RWPE2 (cell line): Measurements from ENCODE around the gene DNAI2.

Experiments used
- ATAC-seq: fragments of 200-7000 bp; cut with Tn5 transposase; 3 replicates; pipeline ENCODE4 v1.9.1; 2021; ENCODE audit warnings: low read depth
- DNase-seq: peaks from one replicate; pipeline ENCODE4 v3.0.0-alpha.2; 2020; ENCODE audit warnings: low spot score
- H3K27ac ChIP-seq: fragments of 450-650 bp; 2 replicates; pipeline ENCODE4 v1.5.1; 2017; ENCODE audit warnings: mild to moderate bottlenecking; ENCODE audit not compliant: poor library complexity, severe bottlenecking
- H3K27me3 ChIP-seq: fragments of 250-450 bp; sonication (Bioruptor Pico); 2 replicates; pipeline ENCODE4 v1.5.1; 2021; ENCODE audit warnings: mild to moderate bottlenecking, moderate library complexity; ENCODE audit not compliant: insufficient read depth, poor library complexity, severe bottlenecking
- H3K36me3 ChIP-seq: fragments of 250-450 bp; sonication (Bioruptor Pico); 2 replicates; pipeline ENCODE4 v1.5.1; 2020; ENCODE audit warnings: low read depth, mild to moderate bottlenecking, moderate library complexity
- H3K4me1 ChIP-seq: fragments of 250-450 bp; sonication (Bioruptor Pico); 2 replicates; pipeline ENCODE4 v1.5.1; 2021; ENCODE audit warnings: mild to moderate bottlenecking, moderate library complexity; ENCODE audit not compliant: insufficient read depth, poor library complexity, severe bottlenecking
- H3K4me3 ChIP-seq: fragments of 250-450 bp; sonication (Bioruptor Pico); 2 replicates; pipeline ENCODE4 v1.5.1; 2021; ENCODE audit warnings: mild to moderate bottlenecking, moderate library complexity; ENCODE audit not compliant: severe bottlenecking
- H3K9me3 ChIP-seq: fragments of 250-450 bp; sonication (Bioruptor Pico); 2 replicates; pipeline ENCODE4 v1.5.1; 2021; ENCODE audit warnings: mild to moderate bottlenecking, moderate library complexity; ENCODE audit not compliant: severe bottlenecking
- CTCF ChIP-seq: fragments of 450-650 bp; IDR thresholded peaks from one replicate; pipeline ENCODE4 v1.5.1; 2017; ENCODE audit warnings: mild to moderate bottlenecking, moderate library complexity; ENCODE audit not compliant: poor library complexity, severe bottlenecking

DNAI2 gene

GRCh38 chr17:74354123-74354522, 80.1 kb downstream of the DNAI2 start:
- Histone ChIP-seq H3K27ac (no peak overlapping the region), H3K9me3 (no peaks in the 10 kb centered on the region), H3K4me3 (no peak overlapping the region), H3K36me3 (no peaks in the 10 kb centered on the region), H3K27me3 (peaks cover 96% of the 10 kb centered on the region), H3K4me1 (no peaks in the 10 kb centered on the region)
- TF ChIP-seq CTCF, result peak; percentile 30
- ATAC-seq, result no peak
- DNase-seq, result no peak

GRCh38 chr17:74354561-74354960, 80.5 kb downstream of the DNAI2 start:
- Histone ChIP-seq H3K4me3 (no peak overlapping the region), H3K27me3 (peaks cover 96% of the 10 kb centered on the region)

GRCh38 chr17:74355065-74355464, 81.0 kb downstream of the DNAI2 start:
- peaks cover 95% of the 10 kb centered on the region for H3K27me3 ChIP-seq
- H3K4me3 ChIP-seq, result no peak overlapping the region
- H3K9me3 ChIP-seq, result no peaks in the 10 kb centered on the region
- DNase-seq (peak; percentile 59), ATAC-seq (no peak)
- no peaks in the 10 kb centered on the region for H3K4me1 ChIP-seq
- no peak overlapping the region for H3K27ac ChIP-seq
- no peak for TF ChIP-seq CTCF
- H3K36me3 ChIP-seq, result no peaks in the 10 kb centered on the region

More at GRCh38 chr17:74354561-74354960, 80.5 kb downstream of the DNAI2 start:
- no peak for TF ChIP-seq CTCF
- Histone ChIP-seq H3K27ac (no peak overlapping the region), H3K36me3 (no peaks in the 10 kb centered on the region), H3K4me1 (no peaks in the 10 kb centered on the region), H3K9me3 (no peaks in the 10 kb centered on the region)
- DNase-seq, result no peak
- ATAC-seq, result no peak

GRCh38 chr17:74356646-74357465, 82.8 kb downstream of the DNAI2 start:
- DNase-seq (no peak), ATAC-seq (peak; percentile 24; the same call in 1 of the 3 replicates)
- Histone ChIP-seq H3K4me3 (no peak overlapping the region), H3K36me3 (no peaks in the 10 kb centered on the region), H3K27ac (no peak overlapping the region), H3K27me3 (peaks cover 82% of the 10 kb centered on the region), H3K9me3 (no peaks in the 10 kb centered on the region), H3K4me1 (no peaks in the 10 kb centered on the region)
- no peak for TF ChIP-seq CTCF

DNA sequence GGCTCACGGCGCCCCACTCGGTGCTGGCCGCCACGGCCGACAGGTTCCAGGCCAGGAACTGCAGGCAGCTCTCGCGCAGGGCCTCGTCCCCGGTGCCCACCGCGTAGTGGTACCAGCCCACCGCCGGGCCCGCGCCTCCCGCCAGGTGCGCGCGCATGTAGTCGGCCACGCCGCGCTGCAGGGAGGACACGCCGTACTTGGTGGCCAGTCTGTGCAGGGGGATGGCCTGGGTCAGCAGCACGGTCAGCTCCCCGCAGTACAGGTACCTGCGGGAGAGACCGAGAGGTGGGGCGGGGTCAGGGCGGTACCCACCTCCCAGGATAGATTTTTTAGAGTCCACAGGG, 83.4 kb downstream of the DNAI2 start:
- peaks cover 81% of the 10 kb centered on the region for H3K27me3 ChIP-seq
- ATAC-seq, result no peak
- H3K4me3 ChIP-seq, result no peak overlapping the region
- no peaks in the 10 kb centered on the region for H3K4me1 ChIP-seq
- TF ChIP-seq CTCF, result no peak
- DNase-seq, result no peak
- no peak overlapping the region for H3K27ac ChIP-seq
- no peaks in the 10 kb centered on the region for H3K9me3 ChIP-seq
- no peaks in the 10 kb centered on the region for H3K36me3 ChIP-seq
